Nephron progenitor cell (in vitro differentiated cells): ENCODE results near the gene TP53AIP1.

ENCODE experiments used
- DNase-seq: peaks from one replicate; pipeline ENCODE4 v3.0.0; 2021
- H3K27ac Mint-ChIP-seq: 2 replicates; pipeline ENCODE4 v1.8.0; 2021; ENCODE audit warnings: mild to moderate bottlenecking, moderate library complexity, mixed read lengths
- H3K27me3 Mint-ChIP-seq: 2 replicates; pipeline ENCODE4 v1.8.0; 2021; ENCODE audit warnings: mild to moderate bottlenecking, low read depth, mixed read lengths; ENCODE audit not compliant: poor library complexity
- H3K36me3 Mint-ChIP-seq: 2 replicates; pipeline ENCODE4 v1.8.0; 2021; ENCODE audit warnings: low read depth, mixed read lengths
- H3K4me1 Mint-ChIP-seq: 2 replicates; pipeline ENCODE4 v1.8.0; 2021; ENCODE audit warnings: mixed read lengths
- H3K4me3 Mint-ChIP-seq: 2 replicates; pipeline ENCODE4 v1.8.0; 2021; ENCODE audit warnings: mild to moderate bottlenecking, moderate library complexity, mixed read lengths
- H3K9me3 Mint-ChIP-seq: 2 replicates; pipeline ENCODE4 v1.8.0; 2021; ENCODE audit warnings: mild to moderate bottlenecking, moderate library complexity, mixed read lengths
- CTCF ChIP-seq: fragments of 200-600 bp; sonication (generic); IDR thresholded peaks from 2 replicates; pipeline ENCODE4 v1.5.0; 2021; ENCODE audit warnings: antibody characterized with exemption

TP53AIP1 gene

GRCh38 chr11:128949791-128950454 lies 7.3 kb upstream of the TP53AIP1 start:
- no peak for DNase-seq

GRCh38 chr11:128948583-128948982 lies 5.9 kb upstream of the TP53AIP1 start:
- peak; percentile 37 for DNase-seq
- peak; percentile 30 for TF ChIP-seq CTCF
- Mint-ChIP-seq H3K27me3 (peaks cover 20% of the 10 kb centered on the region), H3K4me1 (peaks cover 7% of the 10 kb centered on the region), H3K27ac (no peak overlapping the region), H3K36me3 (no peaks in the 10 kb centered on the region), H3K9me3 (peaks cover 4% of the 10 kb centered on the region), H3K4me3 (no peak overlapping the region)

More at GRCh38 chr11:128949791-128950454, 7.3 kb upstream of the TP53AIP1 start:
- Mint-ChIP-seq H3K36me3 (no peaks in the 10 kb centered on the region), H3K9me3 (peaks cover 4% of the 10 kb centered on the region), H3K4me1 (no peaks in the 10 kb centered on the region), H3K27ac (no peak overlapping the region), H3K4me3 (no peak overlapping the region), H3K27me3 (peaks cover 23% of the 10 kb centered on the region)
- no peak for TF ChIP-seq CTCF

GRCh38 chr11:128947773-128948172 lies 5.1 kb upstream of the TP53AIP1 start:
- Mint-ChIP-seq H3K9me3 (peaks cover 4% of the 10 kb centered on the region), H3K4me3 (no peak overlapping the region), H3K4me1 (peaks cover 13% of the 10 kb centered on the region), H3K36me3 (no peaks in the 10 kb centered on the region), H3K27ac (no peak overlapping the region), H3K27me3 (peaks cover 24% of the 10 kb centered on the region)
- no peak for DNase-seq
- TF ChIP-seq CTCF = no peak

- no peak for TF ChIP-seq CTCF
- Mint-ChIP-seq H3K27ac (no peak overlapping the region), H3K36me3 (no peaks in the 10 kb centered on the region), H3K9me3 (peaks cover 4% of the 10 kb centered on the region), H3K4me1 (peaks cover 13% of the 10 kb centered on the region), H3K4me3 (no peak overlapping the region), H3K27me3 (peaks cover 24% of the 10 kb centered on the region)
- no peak for DNase-seq
Measured at GRCh38 chr11:128946648-128947047, 4.0 kb upstream of the TP53AIP1 start.

GRCh38 chr11:128943428-128943976 lies 831 bp upstream of the TP53AIP1 start:
- no peak for TF ChIP-seq CTCF

GRCh38 chr11:128942272-128942612 lies 429 bp downstream of the TP53AIP1 start:
- Mint-ChIP-seq H3K27me3 (peaks cover 21% of the 10 kb centered on the region), H3K4me3 (no peak overlapping the region), H3K4me1 (peaks cover 53% of the 10 kb centered on the region), H3K9me3 (peaks cover 4% of the 10 kb centered on the region), H3K36me3 (no peaks in the 10 kb centered on the region), H3K27ac (no peak overlapping the region)
- TF ChIP-seq CTCF = no peak
- no peak for DNase-seq

More at GRCh38 chr11:128943428-128943976, 831 bp upstream of the TP53AIP1 start:
- H3K9me3 Mint-ChIP-seq = peaks cover 4% of the 10 kb centered on the region
- no peak overlapping the region for H3K4me3 Mint-ChIP-seq
- DNase-seq = no peak
- H3K4me1 Mint-ChIP-seq = peaks cover 40% of the 10 kb centered on the region
- peaks cover 24% of the 10 kb centered on the region for H3K27me3 Mint-ChIP-seq
- no peak overlapping the region for H3K27ac Mint-ChIP-seq
- H3K36me3 Mint-ChIP-seq = no peaks in the 10 kb centered on the region
